GM18951 (cell line): ENCODE data around the gene HSF5.

ENCODE experiments used
- POLR2A ChIP-seq: IDR thresholded peaks from 4 replicates; pipeline ENCODE4 v1.6.1; 2011; ENCODE audit warnings: mild to moderate bottlenecking; ENCODE audit not compliant: insufficient read length, insufficient read depth; ENCODE audit errors: extremely low read depth
- in situ Hi-C: fragments of 300-500 bp; cut with MboI; formaldehyde crosslinking; loops from one replicate; pipeline ENCODE4 v1.12.0; 2022; ENCODE audit warnings: low sequenced_read_pairs, mixed read lengths, inconsistent platforms; ENCODE audit not compliant: unreplicated experiment

HSF5 gene

GRCh38 chr17:58380207-58381123 is 107.7 kb downstream of the HSF5 start:
- TF ChIP-seq POLR2A, result no peak
- in situ Hi-C loops, result no loop called here

GRCh38 chr17:58379511-58379824 is 108.7 kb downstream of the HSF5 start:
- TF ChIP-seq POLR2A, result no peak
- in situ Hi-C loops, result no loop called here

GRCh38 chr17:58378733-58379510 is 109.3 kb downstream of the HSF5 start:
- in situ Hi-C loops, result no loop called here
- no peak for TF ChIP-seq POLR2A

- in situ Hi-C loops, result no loop called here
- TF ChIP-seq POLR2A, result no peak
Observed at GRCh38 chr17:58377661-58378060, 110.5 kb downstream of the HSF5 start.

- in situ Hi-C loops, result no loop called here
Observed at GRCh38 chr17:58377093-58377601, 111.1 kb downstream of the HSF5 start.

GRCh38 chr17:58376472-58377000 is 111.7 kb downstream of the HSF5 start:
- in situ Hi-C loops, result no loop called here
- TF ChIP-seq POLR2A, result no peak

More at GRCh38 chr17:58377093-58377601, 111.1 kb downstream of the HSF5 start:
- TF ChIP-seq POLR2A, result no peak

GRCh38 chr17:58375811-58376210 is 112.4 kb downstream of the HSF5 start:
- in situ Hi-C loops, result no loop called here
- no peak for TF ChIP-seq POLR2A

GRCh38 chr17:58375256-58375655 is 113.0 kb downstream of the HSF5 start:
- no peak for TF ChIP-seq POLR2A
- in situ Hi-C loops, result no loop called here

- in situ Hi-C loops, result no loop called here
- no peak for TF ChIP-seq POLR2A
Observed at GRCh38 chr17:58373923-58374322, 114.3 kb downstream of the HSF5 start.

- no peak for TF ChIP-seq POLR2A
Observed at GRCh38 chr17:58373003-58373402, 115.2 kb downstream of the HSF5 start.

GRCh38 chr17:58371300-58371950 is 116.8 kb downstream of the HSF5 start:
- in situ Hi-C loops, result no loop called here
- TF ChIP-seq POLR2A, result no peak

More at GRCh38 chr17:58373003-58373402, 115.2 kb downstream of the HSF5 start:
- in situ Hi-C loops, result no loop called here

GRCh38 chr17:58370716-58371115 is 117.5 kb downstream of the HSF5 start:
- in situ Hi-C loops, result no loop called here

GRCh38 chr17:58370309-58370708 is 117.9 kb downstream of the HSF5 start:
- in situ Hi-C loops, result no loop called here
- TF ChIP-seq POLR2A, result no peak

More at GRCh38 chr17:58370716-58371115, 117.5 kb downstream of the HSF5 start:
- no peak for TF ChIP-seq POLR2A
